Endometrial microvascular endothelial cells (primary cell): ENCODE results near the gene EDIL3. TPM values are rescaled to one million over a fixed set of nuclear protein-coding genes. Genes with fewer than 3 reads are reported as not detected.

Experiments
- in situ Hi-C: cut with HindIII; loops from 2 replicates; pipeline ENCODE4 v1.10.0; 2017; ENCODE audit warnings: low sequenced_read_pairs, low pct_unique_long_range_greater_than_20kb; ENCODE audit errors: inconsistent ontology term
- total RNA-seq: library from RNA; depleted of rRNA; stranded (reverse); fragments of >200 nt; gene quantifications from one replicate; pipeline ENCODE4 v1.2.3, GENCODE V29; 2015; ENCODE audit errors: inconsistent ontology term

The EDIL3 gene
- total RNA-seq, 1 donor from 2014 or later = 20.7 TPM

DNA sequence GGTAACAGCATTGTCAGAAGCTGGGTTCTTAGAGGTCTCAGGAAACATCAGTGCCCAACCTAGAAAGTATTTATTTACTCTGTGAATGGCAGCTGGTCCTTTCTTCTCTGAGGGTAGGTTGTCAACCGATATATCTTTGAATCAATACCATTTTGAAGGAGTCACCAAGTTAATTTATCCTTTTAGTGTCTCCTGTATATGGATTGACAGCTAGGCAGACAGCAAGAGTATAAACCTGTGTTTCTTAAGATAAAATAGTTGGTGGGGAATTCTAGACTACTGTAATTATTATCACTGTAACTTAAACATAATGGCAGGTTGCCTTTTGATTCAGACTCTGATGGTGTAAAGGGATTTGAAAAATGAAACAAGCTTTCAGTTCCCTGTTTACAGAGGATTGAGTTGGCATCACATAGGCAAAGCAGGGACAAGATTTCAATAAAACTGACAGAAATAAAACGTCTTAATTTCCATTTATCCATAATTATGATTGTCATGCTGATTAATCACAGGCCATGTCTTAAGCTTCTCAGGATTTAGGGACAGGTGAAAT lies 473.2 kb downstream of the EDIL3 start:
- in situ Hi-C loops = no loop called here

DNA sequence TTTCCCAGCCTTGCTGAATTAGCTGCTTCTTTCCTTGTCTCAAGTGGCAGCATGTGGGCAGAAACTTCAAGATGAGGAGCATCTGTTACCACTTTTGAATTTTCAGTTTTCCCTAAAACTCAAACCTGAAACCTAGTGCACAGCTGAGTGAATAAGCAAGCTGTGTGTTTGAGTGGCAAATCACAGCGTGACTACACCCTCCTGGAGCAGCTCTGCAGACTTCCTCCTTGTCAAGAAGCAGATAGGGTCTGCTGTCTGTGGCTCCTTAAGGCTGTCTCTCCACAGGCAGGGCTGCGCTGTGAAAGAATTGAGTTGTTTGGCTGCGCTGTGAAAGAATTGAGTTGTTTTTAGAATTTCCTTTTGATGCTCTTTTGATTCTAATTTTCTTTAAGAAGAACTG lies 484.4 kb downstream of the EDIL3 start:
- in situ Hi-C loops = no loop called here

DNA sequence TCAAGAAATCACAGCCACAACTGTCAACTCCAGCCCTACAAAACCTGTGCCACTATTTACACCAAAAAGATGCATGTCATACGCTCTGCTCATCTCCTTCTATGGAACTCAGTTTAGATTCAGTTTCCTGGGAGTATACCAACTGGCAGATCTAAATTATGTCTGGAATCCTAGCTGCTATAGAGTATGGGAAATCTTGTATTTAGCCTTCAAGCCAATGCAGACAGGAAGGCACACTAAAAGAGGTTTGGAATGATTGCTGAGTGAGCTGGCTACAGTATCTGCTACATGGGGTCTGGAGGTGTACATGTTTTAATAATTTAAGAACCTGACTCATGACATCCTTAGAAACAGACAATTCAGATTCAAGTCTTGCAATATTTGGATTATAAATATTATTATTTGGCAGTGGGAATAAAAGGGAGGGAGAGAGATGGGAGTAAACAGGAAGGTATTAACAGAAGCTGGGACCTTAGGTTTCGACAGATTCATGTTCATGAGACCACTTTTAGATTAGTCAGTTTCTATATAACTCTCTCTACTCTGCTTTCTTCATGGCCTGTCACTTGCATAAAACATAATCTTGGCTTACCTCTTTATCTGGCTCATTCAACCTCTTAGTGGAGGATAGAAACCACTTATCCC lies 485.2 kb downstream of the EDIL3 start:
- in situ Hi-C loops = no loop called here

DNA sequence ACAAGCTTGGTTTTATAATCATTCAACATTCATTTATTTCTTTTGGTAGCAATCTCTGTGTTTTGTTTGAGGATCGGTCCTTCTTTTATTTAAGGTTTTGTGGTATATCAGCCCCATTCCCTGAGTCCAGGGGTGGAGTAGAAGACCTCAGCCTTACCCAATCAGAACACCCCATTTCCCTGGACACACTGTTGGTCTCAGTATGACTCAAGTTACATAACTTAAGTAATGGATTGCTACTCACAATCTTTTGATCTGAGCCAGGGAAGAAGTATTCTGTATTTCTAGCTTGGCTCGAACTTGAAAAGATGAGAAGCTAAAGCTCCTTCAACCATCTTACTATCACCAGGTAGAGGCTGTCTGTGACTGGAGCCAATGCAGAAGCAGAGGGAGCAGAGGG lies 488.8 kb downstream of the EDIL3 start:
- in situ Hi-C loops = no loop called here

DNA sequence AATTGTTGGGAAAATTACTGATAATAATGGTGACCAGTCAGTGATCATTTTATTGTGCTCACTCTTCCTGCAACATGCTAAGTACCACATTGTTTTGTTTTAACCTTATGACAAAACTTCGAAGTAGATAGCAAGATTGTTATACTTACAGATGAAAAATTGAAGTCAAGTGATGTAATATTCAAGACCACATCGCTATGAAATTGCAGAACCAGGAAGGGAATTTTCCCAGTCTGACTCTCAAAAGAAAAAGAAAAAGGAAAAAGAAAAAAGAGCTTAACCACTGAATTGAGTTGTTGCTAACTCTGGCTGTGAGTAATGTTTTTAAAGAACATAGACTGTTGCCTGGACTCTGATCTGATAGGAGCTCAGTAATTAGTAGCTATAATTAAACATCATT lies 493.4 kb downstream of the EDIL3 start:
- in situ Hi-C loops = no loop called here
